OCI-LY7 (cell line): ENCODE results near the gene PLA2G4E.

Experiments used
- CTCF ChIP-seq: fragments of 200-600 bp; sonication (generic); conservative IDR thresholded peaks from 2 replicates; pipeline ENCODE4 v1.5.1; 2014; ENCODE audit warnings: mild to moderate bottlenecking, antibody characterized with exemption, low read length, moderate library complexity, mixed read lengths
- EZH2phosphoT487 ChIP-seq: fragments of 200-600 bp; sonication (generic); IDR thresholded peaks from 2 replicates; pipeline ENCODE4 v1.6.1; 2018; ENCODE audit warnings: low read depth, borderline replicate concordance, mild to moderate bottlenecking, mixed run types, antibody characterized with exemption, low read length, moderate library complexity, mixed read lengths

GRCh38 chr15:42063122-42063848, 42.4 kb upstream of the PLA2G4E start:
- TF ChIP-seq CTCF, result no peak
- no peak for TF ChIP-seq EZH2phosphoT487
